Measurements from ENCODE around the gene CORO2A. TPM values are rescaled to one million over a fixed set of nuclear protein-coding genes. Genes with fewer than 3 reads are reported as not detected.

CORO2A gene
- total RNA-seq, 1 donor from 2014 or later: 26.1 TPM

DNA sequence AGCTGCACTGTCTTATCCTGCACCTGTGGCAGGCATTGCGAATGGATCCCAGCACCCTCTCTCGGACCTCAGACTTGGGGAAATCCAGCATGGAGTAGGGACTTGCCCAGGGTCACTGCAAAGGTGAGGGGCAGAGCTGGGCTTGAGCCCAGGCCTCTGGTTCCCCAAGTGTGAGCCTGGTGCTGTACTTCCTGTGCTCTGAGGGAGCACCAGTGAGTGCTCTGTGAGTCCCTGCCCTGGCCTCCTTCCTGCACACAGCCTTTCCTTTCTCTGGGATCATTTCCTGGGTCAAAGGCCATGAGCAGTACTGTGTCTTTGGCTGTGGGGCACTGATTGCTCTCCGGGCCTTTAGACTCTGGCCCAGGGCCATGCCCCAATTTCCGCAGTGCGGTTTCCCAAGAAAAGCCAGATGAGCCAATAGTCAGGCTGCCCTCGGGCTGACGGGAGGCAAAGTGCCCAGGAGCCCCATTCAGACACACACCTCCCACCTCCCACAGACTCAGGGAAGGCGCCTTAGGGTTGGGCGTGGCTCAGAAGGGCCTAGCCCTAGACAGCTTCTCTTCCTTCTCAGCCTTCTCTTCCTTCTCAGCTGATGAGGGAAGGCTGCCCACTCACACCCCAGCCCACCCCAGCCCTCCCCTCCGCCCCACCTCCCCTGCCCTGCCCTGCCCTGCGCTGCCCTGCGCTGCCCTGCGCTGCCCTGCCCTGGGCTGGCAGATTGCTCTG, 50.1 kb downstream of the CORO2A start:
- no peaks in the 10 kb centered on the region for H3K27me3 ChIP-seq (ENCODE audit: low read depth)
- ATAC-seq (peak; percentile 90), DNase-seq (peak; percentile 95)
- intact Hi-C loops (cut with DNase I): no loop called here
- H3K36me3 ChIP-seq: no peaks in the 10 kb centered on the region
- H3K27ac ChIP-seq: peak overlapping the region; percentile 78
- H3K4me1 ChIP-seq: peaks cover 39% of the 10 kb centered on the region
- TF ChIP-seq, protein P1, sequence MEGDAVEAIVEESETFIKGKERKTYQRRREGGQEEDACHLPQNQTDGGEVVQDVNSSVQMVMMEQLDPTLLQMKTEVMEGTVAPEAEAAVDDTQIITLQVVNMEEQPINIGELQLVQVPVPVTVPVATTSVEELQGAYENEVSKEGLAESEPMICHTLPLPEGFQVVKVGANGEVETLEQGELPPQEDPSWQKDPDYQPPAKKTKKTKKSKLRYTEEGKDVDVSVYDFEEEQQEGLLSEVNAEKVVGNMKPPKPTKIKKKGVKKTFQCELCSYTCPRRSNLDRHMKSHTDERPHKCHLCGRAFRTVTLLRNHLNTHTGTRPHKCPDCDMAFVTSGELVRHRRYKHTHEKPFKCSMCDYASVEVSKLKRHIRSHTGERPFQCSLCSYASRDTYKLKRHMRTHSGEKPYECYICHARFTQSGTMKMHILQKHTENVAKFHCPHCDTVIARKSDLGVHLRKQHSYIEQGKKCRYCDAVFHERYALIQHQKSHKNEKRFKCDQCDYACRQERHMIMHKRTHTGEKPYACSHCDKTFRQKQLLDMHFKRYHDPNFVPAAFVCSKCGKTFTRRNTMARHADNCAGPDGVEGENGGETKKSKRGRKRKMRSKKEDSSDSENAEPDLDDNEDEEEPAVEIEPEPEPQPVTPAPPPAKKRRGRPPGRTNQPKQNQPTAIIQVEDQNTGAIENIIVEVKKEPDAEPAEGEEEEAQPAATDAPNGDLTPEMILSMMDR (IDR thresholded peaks at IDR 0.05): no peak
- no peaks in the 10 kb centered on the region for H3K9me3 ChIP-seq
- H3K4me3 ChIP-seq: no peak overlapping the region

DNA sequence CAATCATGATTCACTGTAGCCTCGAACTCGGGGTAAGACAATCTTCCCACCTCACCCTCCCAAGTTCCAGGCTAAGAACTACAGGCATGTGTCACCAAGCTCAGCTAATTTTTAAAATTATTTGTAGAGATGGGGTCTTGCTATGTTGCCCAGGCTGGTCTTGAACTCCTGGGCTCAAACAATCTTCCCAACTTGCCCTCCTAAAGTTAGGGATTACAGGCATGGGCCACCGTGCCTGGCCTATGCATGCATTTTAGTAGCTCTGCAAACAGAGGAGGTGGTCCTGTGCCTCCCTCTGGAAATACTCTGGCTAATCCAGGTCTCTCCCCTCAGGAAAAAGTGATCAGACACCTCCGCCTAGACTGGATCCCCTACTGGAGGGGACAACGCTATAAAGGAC, 51.9 kb downstream of the CORO2A start:
- TF ChIP-seq, protein P1 (IDR thresholded peaks at IDR 0.05): no peak
- no peak for DNase-seq
- Histone ChIP-seq H3K9me3 (no peaks in the 10 kb centered on the region), H3K27me3 (ENCODE audit: low read depth) (no peaks in the 10 kb centered on the region), H3K4me3 (no peak overlapping the region), H3K27ac (no peak overlapping the region), H3K4me1 (peaks cover 24% of the 10 kb centered on the region), H3K36me3 (no peaks in the 10 kb centered on the region)
- intact Hi-C loops (cut with DNase I): no loop called here
- no peak for ATAC-seq

DNA sequence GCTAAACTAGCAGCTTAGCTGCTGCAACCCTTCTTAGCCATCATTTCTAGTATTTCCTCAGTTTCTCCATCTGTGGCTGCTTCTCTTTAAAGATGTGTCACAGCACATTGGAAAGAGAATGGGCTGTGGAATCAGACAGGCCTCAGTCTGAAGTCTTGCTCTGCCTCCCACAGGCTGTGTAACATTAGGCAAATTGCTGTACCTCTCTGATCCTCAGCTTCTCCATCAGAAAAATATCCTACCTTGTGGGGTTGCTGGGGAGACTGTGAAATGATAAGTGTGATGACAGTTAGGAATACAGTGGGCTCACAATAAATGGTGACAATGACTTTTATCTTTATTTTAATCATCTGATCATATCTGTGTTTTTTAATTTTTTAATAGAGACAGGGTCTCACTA, 55.9 kb downstream of the CORO2A start:
- H3K27me3 ChIP-seq (ENCODE audit: low read depth): no peaks in the 10 kb centered on the region
- no peak overlapping the region for H3K27ac ChIP-seq
- intact Hi-C loops (cut with DNase I): no loop called here
- TF ChIP-seq, protein P1 (IDR thresholded peaks at IDR 0.05): no peak
- H3K4me3 ChIP-seq: no peak overlapping the region
- ATAC-seq (no peak), DNase-seq (no peak)
- H3K4me1 ChIP-seq: no peaks in the 10 kb centered on the region
- no peaks in the 10 kb centered on the region for H3K9me3 ChIP-seq
- H3K36me3 ChIP-seq: peaks cover 25% of the 10 kb centered on the region

DNA sequence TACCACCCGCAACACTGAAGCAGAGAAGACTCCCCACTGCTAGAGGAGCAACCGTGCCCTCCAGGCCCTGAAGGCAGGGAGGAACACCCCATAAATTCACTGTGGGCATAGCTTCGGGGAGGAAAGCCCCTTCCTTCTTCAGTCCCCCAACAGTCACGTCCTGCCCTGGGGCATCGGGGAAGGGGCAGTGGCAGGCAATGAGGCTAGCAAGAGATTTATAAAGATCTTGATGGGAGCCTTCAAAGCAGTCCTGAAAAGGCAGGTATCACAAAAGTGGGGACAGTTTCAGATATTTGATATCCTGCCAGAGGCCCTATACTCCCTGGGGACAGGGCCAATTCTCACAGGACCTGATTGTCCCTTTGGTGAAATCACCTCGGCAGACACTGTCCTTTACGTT, 56.5 kb downstream of the CORO2A start:
- H3K27me3 ChIP-seq (ENCODE audit: low read depth): no peaks in the 10 kb centered on the region
- no peaks in the 10 kb centered on the region for H3K4me1 ChIP-seq
- peaks cover 25% of the 10 kb centered on the region for H3K36me3 ChIP-seq
- no peak overlapping the region for H3K4me3 ChIP-seq
- TF ChIP-seq, protein P1 (IDR thresholded peaks at IDR 0.05): no peak
- intact Hi-C loops (cut with DNase I): no loop called here
- no peak for ATAC-seq
- DNase-seq: no peak
- H3K9me3 ChIP-seq: no peaks in the 10 kb centered on the region
- no peak overlapping the region for H3K27ac ChIP-seq

DNA sequence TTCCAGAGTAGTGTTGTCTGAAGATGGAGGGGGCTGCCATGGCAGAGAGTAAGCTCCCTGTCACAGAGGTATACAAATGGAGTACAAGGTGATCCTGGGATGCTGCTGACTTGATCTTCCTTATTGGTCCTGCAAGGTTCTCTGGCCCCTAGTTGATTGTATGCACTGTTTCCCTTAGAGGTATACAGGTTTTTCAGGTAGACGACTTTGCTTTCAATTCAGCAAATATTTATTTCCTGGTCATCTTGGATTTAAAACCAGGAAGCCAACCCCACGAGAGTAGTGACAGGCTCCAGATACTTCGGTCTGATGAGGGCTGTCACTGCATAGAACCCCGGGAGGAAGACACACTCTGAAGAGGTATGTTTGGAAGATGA, 56.9 kb downstream of the CORO2A start:
- H3K27ac ChIP-seq: no peak overlapping the region
- H3K4me1 ChIP-seq: no peaks in the 10 kb centered on the region
- H3K9me3 ChIP-seq: no peaks in the 10 kb centered on the region
- H3K4me3 ChIP-seq: no peak overlapping the region
- H3K36me3 ChIP-seq: peaks cover 25% of the 10 kb centered on the region
- no peaks in the 10 kb centered on the region for H3K27me3 ChIP-seq (ENCODE audit: low read depth)
- ATAC-seq: no peak
- intact Hi-C loops (cut with DNase I): no loop called here
- TF ChIP-seq, protein P1 (IDR thresholded peaks at IDR 0.05): no peak
- DNase-seq: no peak
